Brain microvascular endothelial cell (primary cell): ENCODE data around the gene G0S2.

Source experiments
- DNase-seq: peaks from one replicate; pipeline ENCODE4 v3.0.0-alpha.2; 2020
- H3K27ac ChIP-seq: fragments of 250-450 bp; sonication (Bioruptor Pico); 2 replicates; pipeline ENCODE4 v1.5.1; 2020; ENCODE audit warnings: mild to moderate bottlenecking, moderate library complexity
- H3K27me3 ChIP-seq: fragments of 250-450 bp; sonication (Bioruptor Pico); replicated peaks from 2 replicates; pipeline ENCODE4 v1.5.1; 2020; ENCODE audit warnings: mild to moderate bottlenecking
- H3K36me3 ChIP-seq: fragments of 250-450 bp; sonication (Bioruptor Pico); replicated peaks from 2 replicates; pipeline ENCODE4 v1.5.1; 2020; ENCODE audit warnings: mild to moderate bottlenecking
- H3K4me3 ChIP-seq: 2 replicates; pipeline ENCODE4 v1.5.1; 2011; ENCODE audit warnings: low read depth, mild to moderate bottlenecking, control low read depth, low read length, moderate library complexity
- in situ Hi-C: cut with HindIII; loops from 2 replicates; pipeline ENCODE4 v1.10.0; 2017; ENCODE audit warnings: low sequenced_read_pairs, low pct_ligation_motif_present
- TF ChIP-seq, protein P1 (sequence below): IDR thresholded peaks from 2 replicates; pipeline ENCODE4 v1.5.1; 2011; ENCODE audit warnings: low read depth, mild to moderate bottlenecking, moderate library complexity, low read length, control low read depth, inconsistent platforms; ENCODE audit errors: missing control alignments

Gene G0S2

DNA sequence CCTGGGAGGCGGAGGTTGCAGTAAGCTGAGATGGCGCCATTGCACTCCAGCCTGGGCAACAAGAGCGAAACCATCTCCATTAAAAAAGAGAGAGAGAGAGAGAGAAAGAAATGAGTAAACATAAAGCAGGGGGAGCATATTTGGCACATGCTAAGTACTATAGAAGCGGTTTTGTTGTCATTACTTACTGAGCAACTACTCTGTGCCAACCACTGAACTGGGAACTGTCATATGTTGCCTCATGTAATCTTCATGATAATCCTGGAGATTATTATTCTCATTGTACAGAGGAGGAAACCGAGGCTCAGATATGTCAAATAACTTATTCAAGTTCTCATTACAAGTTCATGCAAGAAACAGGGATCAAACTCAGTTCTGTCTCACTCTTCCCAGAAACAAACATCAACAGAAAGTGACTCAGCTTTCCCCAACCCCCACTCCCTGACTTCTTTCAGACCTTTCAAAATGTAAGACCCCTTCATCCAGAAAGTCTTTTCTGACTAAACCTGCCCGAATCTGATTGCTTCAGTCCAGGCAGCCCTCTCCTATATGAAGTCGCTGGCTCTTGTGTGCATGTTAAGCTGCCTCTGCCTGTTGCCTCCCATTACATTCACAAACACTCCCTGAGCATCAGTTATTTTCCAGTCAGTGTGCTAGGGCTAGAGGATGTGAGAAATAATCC is 46.5 kb upstream of the G0S2 start:
- no peak overlapping the region for H3K27ac ChIP-seq
- TF ChIP-seq, protein P1, sequence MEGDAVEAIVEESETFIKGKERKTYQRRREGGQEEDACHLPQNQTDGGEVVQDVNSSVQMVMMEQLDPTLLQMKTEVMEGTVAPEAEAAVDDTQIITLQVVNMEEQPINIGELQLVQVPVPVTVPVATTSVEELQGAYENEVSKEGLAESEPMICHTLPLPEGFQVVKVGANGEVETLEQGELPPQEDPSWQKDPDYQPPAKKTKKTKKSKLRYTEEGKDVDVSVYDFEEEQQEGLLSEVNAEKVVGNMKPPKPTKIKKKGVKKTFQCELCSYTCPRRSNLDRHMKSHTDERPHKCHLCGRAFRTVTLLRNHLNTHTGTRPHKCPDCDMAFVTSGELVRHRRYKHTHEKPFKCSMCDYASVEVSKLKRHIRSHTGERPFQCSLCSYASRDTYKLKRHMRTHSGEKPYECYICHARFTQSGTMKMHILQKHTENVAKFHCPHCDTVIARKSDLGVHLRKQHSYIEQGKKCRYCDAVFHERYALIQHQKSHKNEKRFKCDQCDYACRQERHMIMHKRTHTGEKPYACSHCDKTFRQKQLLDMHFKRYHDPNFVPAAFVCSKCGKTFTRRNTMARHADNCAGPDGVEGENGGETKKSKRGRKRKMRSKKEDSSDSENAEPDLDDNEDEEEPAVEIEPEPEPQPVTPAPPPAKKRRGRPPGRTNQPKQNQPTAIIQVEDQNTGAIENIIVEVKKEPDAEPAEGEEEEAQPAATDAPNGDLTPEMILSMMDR: no peak
- no peaks in the 10 kb centered on the region for H3K36me3 ChIP-seq

DNA sequence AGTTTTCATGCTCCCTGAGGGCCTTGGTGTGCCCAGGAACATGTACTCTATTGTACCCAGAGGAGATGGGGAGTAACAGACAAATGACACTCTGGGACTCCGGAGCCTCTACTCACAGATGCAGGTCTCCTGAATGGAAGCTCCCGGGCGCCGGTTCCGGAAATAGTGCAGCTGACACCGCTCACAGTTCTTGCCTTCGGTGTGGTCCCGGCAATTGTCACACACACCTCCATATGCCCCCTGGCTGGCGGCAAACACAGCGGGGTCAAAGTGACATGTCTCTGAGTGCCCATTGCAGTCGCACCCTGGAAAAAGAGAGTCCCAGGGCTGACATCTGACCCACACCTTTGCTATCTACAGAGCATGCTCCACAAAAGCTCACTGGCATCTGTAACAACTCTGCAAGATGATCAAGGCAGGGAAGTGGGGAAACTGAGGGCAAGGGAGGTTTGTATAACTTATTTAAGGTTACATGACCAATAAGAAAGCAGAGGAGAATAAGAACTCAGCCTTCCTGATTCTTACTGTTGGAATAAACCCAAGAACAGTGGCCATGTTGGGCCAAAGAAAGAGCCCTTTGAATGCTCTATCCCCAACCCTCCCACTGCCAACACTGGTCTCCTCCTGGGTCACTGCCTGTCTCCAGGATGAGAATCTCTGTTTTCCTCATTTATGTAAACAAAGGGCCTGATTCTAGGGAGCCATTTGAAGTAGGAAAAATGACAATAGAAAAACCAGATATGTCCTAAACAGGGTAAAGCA is 45.4 kb upstream of the G0S2 start:
- H3K4me3 ChIP-seq: no peak overlapping the region
- H3K36me3 ChIP-seq: no peaks in the 10 kb centered on the region
- no peaks in the 10 kb centered on the region for H3K27me3 ChIP-seq
- in situ Hi-C loops: no loop called here
- no peak for DNase-seq
- no peak overlapping the region for H3K27ac ChIP-seq
- TF ChIP-seq, protein P1: no peak

More for the DNA sequence above, 46.5 kb upstream of the G0S2 start:
- Histone ChIP-seq H3K27me3 (no peaks in the 10 kb centered on the region), H3K4me3 (no peak overlapping the region)
- in situ Hi-C loops: no loop called here
- DNase-seq: no peak

DNA sequence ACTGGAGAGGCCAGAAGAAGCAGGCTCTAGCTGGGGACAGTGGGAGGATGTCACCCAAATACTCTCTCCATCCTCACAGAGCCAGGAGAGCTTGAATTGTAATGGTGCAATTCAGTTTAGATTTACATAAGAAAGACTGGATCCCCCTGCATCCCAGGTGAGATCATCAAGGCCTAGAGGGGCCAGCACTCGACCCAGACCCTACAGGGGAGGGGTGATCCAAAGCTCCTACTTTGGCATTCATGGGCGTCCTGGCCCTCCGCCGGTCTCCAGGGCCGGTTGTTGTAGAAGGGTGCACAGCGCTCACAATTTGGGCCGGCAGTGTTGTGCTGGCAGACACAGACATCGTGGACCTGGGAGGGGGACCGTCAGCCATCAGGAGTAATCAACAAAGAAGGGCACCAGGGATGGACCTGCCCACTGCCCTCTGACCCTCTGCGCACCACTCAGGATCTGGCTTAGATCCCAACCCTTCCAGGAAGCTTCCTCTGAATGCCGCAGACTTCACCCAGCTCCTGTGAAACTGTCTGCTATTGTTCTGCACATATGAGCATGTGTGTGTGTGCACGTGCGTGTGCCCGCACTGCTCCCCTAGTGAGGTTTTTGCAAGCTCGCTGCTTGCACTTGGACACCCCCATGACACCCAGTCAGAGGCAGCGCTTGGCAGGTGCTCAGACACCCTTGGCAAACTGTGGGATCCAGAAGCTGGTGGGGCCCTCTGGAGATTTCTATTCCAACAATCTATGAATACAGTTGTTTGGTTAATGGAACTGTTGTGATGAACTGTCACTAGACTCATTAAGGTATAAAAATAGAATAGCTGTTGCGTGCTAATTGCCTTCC is 44.6 kb upstream of the G0S2 start:
- Histone ChIP-seq H3K27me3 (no peaks in the 10 kb centered on the region), H3K4me3 (no peak overlapping the region), H3K36me3 (no peaks in the 10 kb centered on the region), H3K27ac (no peak overlapping the region)
- TF ChIP-seq, protein P1: no peak
- in situ Hi-C loops: no loop called here
- no peak for DNase-seq

DNA sequence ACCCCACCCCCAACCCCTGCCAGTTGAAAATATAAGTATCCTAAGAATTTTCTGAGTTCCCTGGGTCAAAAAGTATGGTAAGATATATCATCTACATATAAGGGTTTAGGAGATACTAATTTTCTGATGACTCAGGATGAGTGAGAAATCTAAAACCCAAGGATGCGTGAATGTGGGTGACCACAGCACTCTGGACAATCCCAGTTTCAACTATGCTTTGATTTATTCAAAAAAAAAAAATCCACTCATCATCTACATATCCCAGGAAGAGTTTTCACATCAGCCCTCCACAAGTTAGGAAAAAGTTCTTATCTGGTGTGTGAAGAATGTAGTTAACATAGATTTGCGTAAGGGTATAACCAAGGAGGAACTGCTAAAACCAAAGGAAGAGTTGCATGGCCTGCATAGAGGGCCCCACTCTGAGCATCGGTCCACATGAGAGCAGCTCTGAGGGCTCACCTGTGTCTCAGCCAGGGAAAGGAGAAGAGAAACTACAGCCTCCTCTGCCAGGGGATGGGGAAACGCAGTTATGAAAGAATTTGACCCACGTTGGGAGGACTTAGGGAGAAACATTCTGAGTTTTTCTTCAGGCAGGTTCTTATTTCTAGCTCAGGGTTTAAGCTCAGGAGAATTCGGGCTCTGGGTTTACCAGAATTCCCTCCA is 41.7 kb upstream of the G0S2 start:
- H3K27ac ChIP-seq: no peak overlapping the region
- in situ Hi-C loops: no loop called here
- TF ChIP-seq, protein P1: no peak

DNA sequence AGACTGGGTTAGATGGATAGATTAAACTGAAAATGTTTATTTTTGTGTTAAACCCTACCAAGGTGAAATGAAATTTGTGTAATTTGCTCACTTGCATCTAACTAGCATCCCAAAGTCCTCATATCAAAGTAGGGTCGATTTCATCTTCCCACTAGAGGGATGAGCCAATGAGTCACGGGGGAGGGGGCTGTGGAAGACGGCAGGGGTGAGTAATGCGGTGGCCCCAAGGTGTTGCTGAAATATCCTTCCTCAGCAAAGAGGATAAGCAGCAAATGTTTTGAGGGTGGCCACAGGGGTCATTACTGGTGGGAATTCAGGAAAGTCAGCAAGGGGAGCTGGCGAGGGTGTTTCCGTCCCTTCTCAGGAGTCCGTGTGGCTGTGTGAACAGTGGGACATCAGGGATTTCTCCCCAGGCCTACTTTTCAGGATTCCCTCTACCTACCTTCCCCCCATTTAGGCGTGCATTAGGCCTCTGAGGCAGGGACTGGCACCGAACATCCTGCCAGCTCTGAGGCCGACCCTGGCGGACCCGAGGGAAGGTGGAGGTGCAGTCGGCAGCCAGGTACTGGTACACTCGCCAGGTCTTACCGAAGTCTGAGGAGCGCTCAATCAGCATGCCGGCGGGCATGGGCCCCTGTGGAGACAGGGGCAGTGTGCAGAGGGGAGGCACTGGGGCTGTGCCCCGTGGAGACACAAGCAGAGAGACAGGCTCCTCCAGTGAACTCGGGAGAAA is 41.0 kb upstream of the G0S2 start:
- TF ChIP-seq, protein P1: no peak
- Histone ChIP-seq H3K27me3 (no peaks in the 10 kb centered on the region), H3K4me3 (no peak overlapping the region), H3K36me3 (no peaks in the 10 kb centered on the region), H3K27ac (no peak overlapping the region)
- no peak for DNase-seq
- in situ Hi-C loops: no loop called here

More for the DNA sequence above, 41.7 kb upstream of the G0S2 start:
- no peak for DNase-seq
- Histone ChIP-seq H3K27me3 (no peaks in the 10 kb centered on the region), H3K4me3 (no peak overlapping the region), H3K36me3 (no peaks in the 10 kb centered on the region)
